Endothelial cell of umbilical vein (primary cell): Measurements from ENCODE around the gene PPP1R1C. TPM values are rescaled to one million over a fixed set of nuclear protein-coding genes. Genes with fewer than 3 reads are reported as not detected.

ENCODE experiments used
- BruUV-seq: library from RNA; stranded (reverse); fragments of 400-500 nt; replicated peaks from 2 replicates; lab custom pipeline; 2021; lab: Mats Ljungman, UMichigan
- CTCF ChIA-PET: fragments of 300-600, 350-600 bp; sonication (Branson Sonifier 250); formaldehyde crosslinking; loops from one replicate; lab custom pipeline; 2021; ENCODE audit warnings: antibody characterized with exemption, inconsistent platforms; lab: Charles Lee
- POLR2A ChIA-PET: fragments of 300-600, 350-600 bp; sonication (Branson Sonifier 250); formaldehyde crosslinking; loops from one replicate; lab custom pipeline; 2021; ENCODE audit warnings: antibody characterized with exemption, inconsistent platforms; lab: Charles Lee
- DNase-seq: peaks from one replicate; pipeline ENCODE4 v3.0.0-alpha.2; 2011; ENCODE audit warnings: low read depth, low spot score
- FAIRE-seq: peaks from 2 replicates; lab custom pipeline; 2011; peaks lifted over from hg19 to GRCh38; lab: Jason Lieb, UNC
- H2AFZ ChIP-seq: 2 replicates; pipeline ENCODE4 v1.6.0; 2012; ENCODE audit warnings: low read depth, low read length, control low read depth, inconsistent platforms
- H3K27ac ChIP-seq: 2 replicates; pipeline ENCODE4 v1.5.1; 2011; ENCODE audit warnings: low read depth, mild to moderate bottlenecking, control low read depth, low read length, moderate library complexity; ENCODE audit not compliant: insufficient read depth
- H3K27me3 ChIP-seq, 2 experiments: 2 replicates each; pipeline versions ENCODE4 v1.6.0 to v1.6.1; 2011; ENCODE audit warnings: low read length in 2 of 2, mixed read lengths in 1 of 2; ENCODE audit not compliant: control insufficient read depth in 2 of 2, insufficient read depth in 2 of 2
- H3K36me3 ChIP-seq, 2 experiments: 2 replicates in 1 of 2; 3 replicates in 1 of 2; pipeline ENCODE4 v1.5.1; 2011; ENCODE audit warnings: low read length in 2 of 2, mild to moderate bottlenecking in 1 of 2, moderate library complexity in 1 of 2; ENCODE audit not compliant: control insufficient read depth in 2 of 2, insufficient read depth in 2 of 2; ENCODE audit errors: extremely low read depth in 1 of 2
- H3K4me1 ChIP-seq: 3 replicates; pipeline ENCODE4 v1.5.1; 2011; ENCODE audit warnings: mild to moderate bottlenecking, low read length; ENCODE audit not compliant: control insufficient read depth, insufficient read depth; ENCODE audit errors: extremely low read depth
- H3K4me2 ChIP-seq: 2 replicates; pipeline ENCODE4 v1.6.1; 2011; ENCODE audit warnings: low read length, control low read depth, mixed read lengths; ENCODE audit not compliant: insufficient read depth
- H3K4me3 ChIP-seq, 3 experiments: fragments of 200-600 bp in 1 of 3; sonication (generic), shearing (Covaris generic) in 1 of 3; replicated peaks in 1 of 3; 2 replicates each; pipeline ENCODE4 v1.5.1; 2011 to 2016; ENCODE audit warnings: control low read depth in 3 of 3, low read length in 3 of 3, mild to moderate bottlenecking in 2 of 3, inconsistent platforms in 1 of 3, low read depth in 1 of 3, moderate library complexity in 1 of 3; ENCODE audit not compliant: insufficient read depth in 1 of 3
- H3K79me2 ChIP-seq: 2 replicates; pipeline ENCODE4 v1.6.0; 2012; ENCODE audit warnings: low read length, inconsistent platforms; ENCODE audit not compliant: control insufficient read depth, insufficient read depth
- H3K9ac ChIP-seq: replicated peaks from 2 replicates; pipeline ENCODE3; 2011; ENCODE audit warnings: low read length, control low read depth; ENCODE audit not compliant: insufficient read depth; ENCODE audit errors: extremely low read depth
- H3K9me1 ChIP-seq: replicated peaks from 3 replicates; pipeline ENCODE4 v1.6.0; 2011; ENCODE audit warnings: mild to moderate bottlenecking, low read length; ENCODE audit not compliant: control insufficient read depth, insufficient read depth; ENCODE audit errors: extremely low read depth
- H3K9me3 ChIP-seq: replicated peaks from 2 replicates; pipeline ENCODE4 v1.5.1; 2012; ENCODE audit warnings: low read length, inconsistent platforms; ENCODE audit not compliant: control insufficient read depth, insufficient read depth
- H4K20me1 ChIP-seq: replicated peaks from 2 replicates; pipeline ENCODE3; 2011; ENCODE audit warnings: mild to moderate bottlenecking, low read length; ENCODE audit not compliant: control insufficient read depth, insufficient read depth; ENCODE audit errors: extremely low read depth
- CTCF ChIP-seq, 2 donors: IDR thresholded peaks; 1 replicate in 1 of 2; 2 replicates in 1 of 2; pipeline ENCODE4 v1.5.1; 2011; ENCODE audit warnings: low read length in 2 of 2, mild to moderate bottlenecking in 2 of 2, moderate library complexity in 2 of 2, control low read depth in 1 of 2, inconsistent platforms in 1 of 2, low read depth in 1 of 2; ENCODE audit not compliant: insufficient read depth in 1 of 2; ENCODE audit errors: extremely low read depth in 1 of 2
- EZH2 ChIP-seq: IDR thresholded peaks from 2 replicates; pipeline ENCODE4 v1.6.1; 2012; ENCODE audit warnings: borderline replicate concordance, low read depth, mild to moderate bottlenecking, moderate library complexity, low read length, inconsistent platforms; ENCODE audit not compliant: severe bottlenecking
- FOS ChIP-seq: IDR thresholded peaks from 2 replicates; pipeline ENCODE4 v1.6.1; 2011; ENCODE audit warnings: mild to moderate bottlenecking, low read length, moderate library complexity, borderline replicate concordance; ENCODE audit not compliant: insufficient read depth
- GATA2 ChIP-seq: IDR thresholded peaks from 2 replicates; pipeline ENCODE4 v1.7.0; 2011; ENCODE audit warnings: low read depth, mild to moderate bottlenecking, moderate library complexity, mixed read lengths, low read length; ENCODE audit not compliant: insufficient read length, insufficient read depth
- JUN ChIP-seq: IDR thresholded peaks from 2 replicates; pipeline ENCODE4 v1.6.1; 2011; ENCODE audit warnings: borderline replicate concordance, low read depth; ENCODE audit not compliant: insufficient read length, insufficient read depth
- MYC ChIP-seq: IDR thresholded peaks from one replicate; pipeline ENCODE4 v1.6.1; 2011; ENCODE audit warnings: mild to moderate bottlenecking, low read depth, low read length
- POLR2A ChIP-seq: IDR thresholded peaks from 2 replicates; pipeline ENCODE4 v1.6.1; 2012; ENCODE audit warnings: low read depth, mild to moderate bottlenecking, control low read depth, low read length
- POLR2AphosphoS5 ChIP-seq: IDR thresholded peaks from 2 replicates; pipeline ENCODE4 v1.6.1; 2012; ENCODE audit warnings: low read depth, mild to moderate bottlenecking, control low read depth, low read length, moderate library complexity; ENCODE audit not compliant: insufficient read depth
- dilution Hi-C: fragments of 300-500 bp; cut with MboI; formaldehyde crosslinking; loops from one replicate; pipeline ENCODE4 v1.15.0; 2019; ENCODE audit warnings: low sequenced_read_pairs; ENCODE audit not compliant: extremely low pct_ligation_motif_present
- intact Hi-C: fragments of 100-400 bp; cut with micrococcal nuclease; formaldehyde crosslinking; loops from one replicate; pipeline ENCODE4 v1.10.0; 2022
- polyA plus RNA-seq, 4 experiments: library from polyadenylated mRNA; depleted of rRNA in 3 of 4; stranded (reverse) in 3 of 4; unstranded in 1 of 4; fragments of >200 nt; gene quantifications; 2 replicates each; pipeline versions ENCODE4 v1.2.1 to v1.2.3, GENCODE V29; 2011 to 2012; ENCODE audit warnings: missing spikeins in 1 of 4
- total RNA-seq: library from RNA; stranded (reverse); gene quantifications from 2 replicates; pipeline ENCODE4 v1.2.3, GENCODE V29; 2021
- TF ChIP-seq, protein P1 (sequence below): IDR thresholded peaks from 2 replicates; pipeline ENCODE4 v1.6.1; 2011; ENCODE audit not compliant: insufficient read depth, insufficient read length

The PPP1R1C gene
- total and polyA plus RNA-seq, 2 donors (not counting 3 experiments of a cell fraction or from before 2014, with no cell fraction given): 0.26 TPM; not detected in 1

GRCh38 chr2:181948227-181948626, 37.4 kb upstream of the PPP1R1C start:
- TF ChIP-seq POLR2A: no peak
- TF ChIP-seq, protein P1, sequence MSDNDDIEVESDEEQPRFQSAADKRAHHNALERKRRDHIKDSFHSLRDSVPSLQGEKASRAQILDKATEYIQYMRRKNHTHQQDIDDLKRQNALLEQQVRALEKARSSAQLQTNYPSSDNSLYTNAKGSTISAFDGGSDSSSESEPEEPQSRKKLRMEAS: no peak
- Histone ChIP-seq H3K79me2 (no peaks in the 10 kb centered on the region), H3K4me3 (no peak overlapping the region), H3K4me2 (no peak overlapping the region), H3K9ac (no peak overlapping the region), H3K9me1 (no peaks in the 10 kb centered on the region), H3K4me1 (no peaks in the 10 kb centered on the region), H2AFZ (no peak overlapping the region), H3K27me3 (no peaks in the 10 kb centered on the region), H4K20me1 (no peaks in the 10 kb centered on the region), H3K9me3 (no peaks in the 10 kb centered on the region), H3K36me3 (no peaks in the 10 kb centered on the region), H3K27ac (no peak overlapping the region)
- BruUV-seq: no TSS peak
- ChIA-PET CTCF (interaction anchor here (1.0 to 1.1 kb wide), 3 partner anchors 11 to 719 kb away, joined by 3 to 4 read pairs (median 3); no protein-coding TSS in a partner anchor), POLR2A (no interaction called here)
- intact Hi-C loops: no loop called here
- DNase-seq: no peak
- dilution Hi-C loops: no loop called here
- no peak for FAIRE-seq

- H3K4me3 ChIP-seq: no peak overlapping the region
- ChIA-PET POLR2A (no interaction called here), CTCF (interaction anchor here (1.0 to 1.1 kb wide), 2 partner anchors 95 to 718 kb away, joined by 3 read pairs; no protein-coding TSS in a partner anchor)
- BruUV-seq: no TSS peak
- H2AFZ ChIP-seq: no peak overlapping the region
- H3K4me1 ChIP-seq: peaks cover 6% of the 10 kb centered on the region
- no peak overlapping the region for H3K4me2 ChIP-seq
- no peak for FAIRE-seq
- intact Hi-C loops (no loop called here), dilution Hi-C loops (no loop called here)
- no peaks in the 10 kb centered on the region for H3K36me3 ChIP-seq
- H3K9me3 ChIP-seq: no peaks in the 10 kb centered on the region
- H3K27ac ChIP-seq: no peak overlapping the region
- no peak overlapping the region for H3K9ac ChIP-seq
- TF ChIP-seq GATA2 (no peak), FOS (no peak), CTCF (IDR thresholded peaks at IDR 0.05; ENCODE audit: extremely low read depth in 1 of 2, insufficient read depth in 1 of 2, low read depth in 1 of 2, low read length in 2 of 2) (no peak), JUN (no peak), EZH2 (no peak), POLR2AphosphoS5 (no peak), POLR2A (no peak), MYC (no peak)
- TF ChIP-seq, protein P1: no peak
- H3K9me1 ChIP-seq: no peaks in the 10 kb centered on the region
- H4K20me1 ChIP-seq: no peaks in the 10 kb centered on the region
- no peaks in the 10 kb centered on the region for H3K27me3 ChIP-seq
- DNase-seq: no peak
- H3K79me2 ChIP-seq: no peaks in the 10 kb centered on the region
Measured at GRCh38 chr2:181949047-181949446, 36.6 kb upstream of the PPP1R1C start.
